Osteocyte (in vitro differentiated cells): ENCODE data around the gene EML1. TPM values are rescaled to one million over a fixed set of nuclear protein-coding genes. Genes with fewer than 3 reads are reported as not detected.

Experiments used
- DNase-seq: peaks from one replicate; pipeline ENCODE4 v3.0.0; 2021; ENCODE audit warnings: mixed read lengths; ENCODE audit not compliant: unreplicated experiment; ENCODE audit errors: extremely low spot score
- H3K27ac Mint-ChIP-seq: one replicate; pipeline ENCODE4 v1.8.0; 2021; ENCODE audit warnings: mild to moderate bottlenecking, mixed read lengths; ENCODE audit not compliant: unreplicated experiment
- H3K27me3 Mint-ChIP-seq: one replicate; pipeline ENCODE4 v1.8.0; 2021; ENCODE audit warnings: mixed read lengths; ENCODE audit not compliant: unreplicated experiment
- H3K36me3 Mint-ChIP-seq: one replicate; pipeline ENCODE4 v1.8.0; 2021; ENCODE audit warnings: mixed read lengths; ENCODE audit not compliant: unreplicated experiment
- H3K4me1 Mint-ChIP-seq: one replicate; pipeline ENCODE4 v1.8.0; 2021; ENCODE audit warnings: mixed read lengths; ENCODE audit not compliant: unreplicated experiment
- H3K4me3 Mint-ChIP-seq: one replicate; pipeline ENCODE4 v1.8.0; 2021; ENCODE audit warnings: mild to moderate bottlenecking, moderate library complexity, mixed read lengths; ENCODE audit not compliant: unreplicated experiment
- H3K9me3 Mint-ChIP-seq: one replicate; pipeline ENCODE4 v1.8.0; 2021; ENCODE audit warnings: mixed read lengths; ENCODE audit not compliant: unreplicated experiment
- CTCF ChIP-seq: fragments of 200-600 bp; sonication (generic); IDR thresholded peaks from 2 replicates; pipeline ENCODE4 v1.5.0; 2021; ENCODE audit warnings: antibody characterized with exemption, mild to moderate bottlenecking, moderate library complexity
- total RNA-seq: library from RNA; stranded (reverse); gene quantifications from 2 replicates; pipeline ENCODE4 v1.2.1, GENCODE V29; 2021

The EML1 gene
- total RNA-seq, 1 donor from 2014 or later: 34.8 TPM

GRCh38 chr14:99969673-99970322 lies 176.6 kb downstream of the EML1 start:
- Mint-ChIP-seq H3K27ac (no peak overlapping the region), H3K27me3 (no peaks in the 10 kb centered on the region), H3K36me3 (peaks cover 2% of the 10 kb centered on the region), H3K4me1 (peaks cover 35% of the 10 kb centered on the region), H3K4me3 (peak overlapping the region; percentile 66), H3K9me3 (no peaks in the 10 kb centered on the region)
- DNase-seq: no peak
- no peak for TF ChIP-seq CTCF

- Mint-ChIP-seq H3K27me3 (no peaks in the 10 kb centered on the region), H3K9me3 (peaks cover 6% of the 10 kb centered on the region), H3K36me3 (peaks cover 6% of the 10 kb centered on the region), H3K27ac (no peak overlapping the region), H3K4me3 (peak overlapping the region; percentile 66), H3K4me1 (peaks cover 35% of the 10 kb centered on the region)
- DNase-seq: peak; percentile 94
- TF ChIP-seq CTCF: peak; percentile 10
Observed at GRCh38 chr14:99971087-99971940, 178.1 kb downstream of the EML1 start.

GRCh38 chr14:99971941-99972747 lies 178.9 kb downstream of the EML1 start:
- peaks cover 6% of the 10 kb centered on the region for H3K9me3 Mint-ChIP-seq
- H3K4me1 Mint-ChIP-seq: peaks cover 39% of the 10 kb centered on the region
- TF ChIP-seq CTCF: no peak
- DNase-seq: no peak
- peak overlapping the region; percentile 75 for H3K27ac Mint-ChIP-seq
- H3K36me3 Mint-ChIP-seq: peaks cover 12% of the 10 kb centered on the region
- peak overlapping the region; percentile 96 for H3K4me3 Mint-ChIP-seq
- H3K27me3 Mint-ChIP-seq: no peaks in the 10 kb centered on the region

GRCh38 chr14:99972748-99973466 lies 179.7 kb downstream of the EML1 start:
- DNase-seq: no peak
- Mint-ChIP-seq H3K4me3 (peak overlapping the region; percentile 96), H3K27me3 (no peaks in the 10 kb centered on the region), H3K27ac (peak overlapping the region; percentile 75), H3K9me3 (peaks cover 6% of the 10 kb centered on the region), H3K4me1 (peaks cover 34% of the 10 kb centered on the region), H3K36me3 (peaks cover 12% of the 10 kb centered on the region)
- no peak for TF ChIP-seq CTCF
